HCT116 (cell line): ENCODE data around the gene CBX4.

ENCODE experiments used
- CEBPB ChIP-seq: IDR thresholded peaks from 2 replicates; pipeline ENCODE4 v1.6.1; 2012; ENCODE audit warnings: low read depth
- POLR2A ChIP-seq: IDR thresholded peaks from 2 replicates; pipeline ENCODE4 v1.7.0; 2011; ENCODE audit warnings: borderline replicate concordance; ENCODE audit not compliant: insufficient read depth, insufficient read length; ENCODE audit errors: extremely low read depth
- POLR2AphosphoS5 ChIP-seq: IDR thresholded peaks from 2 replicates; pipeline ENCODE4 v1.6.1; 2011; ENCODE audit warnings: mild to moderate bottlenecking, low read depth, low read length, moderate library complexity
- RAD21 ChIP-seq: IDR thresholded peaks from 2 replicates; pipeline ENCODE4 v1.6.1; 2012; ENCODE audit warnings: low read depth, mild to moderate bottlenecking
- SIN3A ChIP-seq: IDR thresholded peaks from 2 replicates; pipeline ENCODE4 v1.6.1; 2012; ENCODE audit warnings: low read depth
- TF ChIP-seq, protein P1 (sequence below), 3 experiments: fragments of 200-600 bp in 1 of 3; sonication (generic) in 1 of 3; IDR thresholded peaks in 2 of 3; conservative IDR thresholded peaks in 1 of 3; 2 replicates each; pipeline ENCODE4 v1.5.1; 2012 to 2017; ENCODE audit warnings: low read depth in 2 of 3, low read length in 2 of 3, antibody characterized with exemption in 1 of 3, borderline replicate concordance in 1 of 3, control low read depth in 1 of 3, mild to moderate bottlenecking in 1 of 3, mixed read lengths in 1 of 3, mixed run types in 1 of 3, moderate library complexity in 1 of 3; ENCODE audit not compliant: insufficient read depth in 1 of 3
- TF ChIP-seq, protein P2 (sequence below): IDR thresholded peaks from 2 replicates; pipeline ENCODE4 v1.6.1; 2012; ENCODE audit warnings: low read depth

DNA sequence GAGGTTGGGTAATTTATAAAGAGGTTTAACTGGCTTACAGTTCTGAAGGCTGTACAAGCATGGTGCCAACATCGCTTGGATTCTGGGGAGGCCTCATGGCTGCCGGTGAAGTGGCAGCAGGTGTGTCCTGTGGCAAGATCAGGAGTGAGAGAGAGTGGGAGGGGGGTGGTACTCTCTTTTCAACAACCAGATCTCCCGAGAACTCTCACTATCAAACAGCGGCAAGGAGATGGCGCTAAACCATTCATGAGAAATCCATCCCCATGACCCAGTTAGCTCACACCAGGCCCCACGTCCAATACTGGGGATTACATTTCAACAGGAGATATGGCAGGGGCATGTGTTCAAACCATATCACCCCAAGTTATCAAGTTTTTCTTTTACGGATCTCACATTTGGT is 44.0 kb upstream of the CBX4 start:
- TF ChIP-seq RAD21 (no peak), POLR2A (no peak), POLR2AphosphoS5 (no peak), SIN3A (no peak), CEBPB (no peak)
- TF ChIP-seq, protein P1, sequence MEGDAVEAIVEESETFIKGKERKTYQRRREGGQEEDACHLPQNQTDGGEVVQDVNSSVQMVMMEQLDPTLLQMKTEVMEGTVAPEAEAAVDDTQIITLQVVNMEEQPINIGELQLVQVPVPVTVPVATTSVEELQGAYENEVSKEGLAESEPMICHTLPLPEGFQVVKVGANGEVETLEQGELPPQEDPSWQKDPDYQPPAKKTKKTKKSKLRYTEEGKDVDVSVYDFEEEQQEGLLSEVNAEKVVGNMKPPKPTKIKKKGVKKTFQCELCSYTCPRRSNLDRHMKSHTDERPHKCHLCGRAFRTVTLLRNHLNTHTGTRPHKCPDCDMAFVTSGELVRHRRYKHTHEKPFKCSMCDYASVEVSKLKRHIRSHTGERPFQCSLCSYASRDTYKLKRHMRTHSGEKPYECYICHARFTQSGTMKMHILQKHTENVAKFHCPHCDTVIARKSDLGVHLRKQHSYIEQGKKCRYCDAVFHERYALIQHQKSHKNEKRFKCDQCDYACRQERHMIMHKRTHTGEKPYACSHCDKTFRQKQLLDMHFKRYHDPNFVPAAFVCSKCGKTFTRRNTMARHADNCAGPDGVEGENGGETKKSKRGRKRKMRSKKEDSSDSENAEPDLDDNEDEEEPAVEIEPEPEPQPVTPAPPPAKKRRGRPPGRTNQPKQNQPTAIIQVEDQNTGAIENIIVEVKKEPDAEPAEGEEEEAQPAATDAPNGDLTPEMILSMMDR (IDR thresholded peaks at IDR 0.05 in 2 of 3, conservative IDR thresholded peaks at IDR 0.05 in 1 of 3; ENCODE audit: borderline replicate concordance in 1 of 3, insufficient read depth in 1 of 3, low read depth in 2 of 3, low read length in 2 of 3): no peak
- TF ChIP-seq, protein P2, sequence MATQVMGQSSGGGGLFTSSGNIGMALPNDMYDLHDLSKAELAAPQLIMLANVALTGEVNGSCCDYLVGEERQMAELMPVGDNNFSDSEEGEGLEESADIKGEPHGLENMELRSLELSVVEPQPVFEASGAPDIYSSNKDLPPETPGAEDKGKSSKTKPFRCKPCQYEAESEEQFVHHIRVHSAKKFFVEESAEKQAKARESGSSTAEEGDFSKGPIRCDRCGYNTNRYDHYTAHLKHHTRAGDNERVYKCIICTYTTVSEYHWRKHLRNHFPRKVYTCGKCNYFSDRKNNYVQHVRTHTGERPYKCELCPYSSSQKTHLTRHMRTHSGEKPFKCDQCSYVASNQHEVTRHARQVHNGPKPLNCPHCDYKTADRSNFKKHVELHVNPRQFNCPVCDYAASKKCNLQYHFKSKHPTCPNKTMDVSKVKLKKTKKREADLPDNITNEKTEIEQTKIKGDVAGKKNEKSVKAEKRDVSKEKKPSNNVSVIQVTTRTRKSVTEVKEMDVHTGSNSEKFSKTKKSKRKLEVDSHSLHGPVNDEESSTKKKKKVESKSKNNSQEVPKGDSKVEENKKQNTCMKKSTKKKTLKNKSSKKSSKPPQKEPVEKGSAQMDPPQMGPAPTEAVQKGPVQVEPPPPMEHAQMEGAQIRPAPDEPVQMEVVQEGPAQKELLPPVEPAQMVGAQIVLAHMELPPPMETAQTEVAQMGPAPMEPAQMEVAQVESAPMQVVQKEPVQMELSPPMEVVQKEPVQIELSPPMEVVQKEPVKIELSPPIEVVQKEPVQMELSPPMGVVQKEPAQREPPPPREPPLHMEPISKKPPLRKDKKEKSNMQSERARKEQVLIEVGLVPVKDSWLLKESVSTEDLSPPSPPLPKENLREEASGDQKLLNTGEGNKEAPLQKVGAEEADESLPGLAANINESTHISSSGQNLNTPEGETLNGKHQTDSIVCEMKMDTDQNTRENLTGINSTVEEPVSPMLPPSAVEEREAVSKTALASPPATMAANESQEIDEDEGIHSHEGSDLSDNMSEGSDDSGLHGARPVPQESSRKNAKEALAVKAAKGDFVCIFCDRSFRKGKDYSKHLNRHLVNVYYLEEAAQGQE: no peak
